CMK (cell line): Measurements from ENCODE around the gene TBC1D21.

Experiments
- DNase-seq: peaks from one replicate; pipeline ENCODE4 v3.0.0-alpha.2; 2010; ENCODE audit warnings: low read depth

TBC1D21 gene

DNA sequence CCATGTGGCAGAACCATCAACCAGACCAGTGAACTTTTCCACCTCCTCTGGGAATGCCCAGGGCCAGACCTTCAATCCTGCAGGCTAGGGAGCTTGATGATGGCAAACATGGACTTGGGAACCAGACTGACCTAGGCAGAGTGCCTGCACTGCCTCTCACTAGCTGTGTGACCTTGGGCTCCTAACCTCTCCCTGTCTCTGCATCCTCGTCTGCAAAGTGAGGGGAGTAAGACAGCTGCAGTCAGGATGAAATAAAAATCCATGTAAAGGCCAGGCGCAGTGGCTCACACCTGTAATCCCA, 35.4 kb downstream of the TBC1D21 start:
- DNase-seq, result no peak

DNA sequence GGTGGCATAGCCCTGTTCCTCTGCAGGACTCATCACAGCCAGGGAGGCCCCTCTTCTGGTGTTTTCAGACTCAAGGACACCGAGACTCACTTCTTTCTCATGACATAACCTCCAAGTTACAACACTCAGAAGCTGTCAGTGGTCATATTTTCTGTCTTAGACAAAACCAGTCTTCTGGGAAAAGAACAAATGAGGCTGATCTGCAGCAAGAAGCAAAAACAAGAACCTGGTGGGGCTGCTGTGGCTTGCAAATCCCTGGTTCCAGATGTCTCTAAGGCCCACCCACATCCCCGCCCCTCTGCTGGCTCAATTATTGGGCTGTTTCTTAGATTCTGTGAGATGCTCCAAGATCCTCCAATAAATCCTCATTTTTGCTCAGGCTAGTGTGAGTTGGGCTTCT, 36.3 kb downstream of the TBC1D21 start:
- DNase-seq, result no peak

DNA sequence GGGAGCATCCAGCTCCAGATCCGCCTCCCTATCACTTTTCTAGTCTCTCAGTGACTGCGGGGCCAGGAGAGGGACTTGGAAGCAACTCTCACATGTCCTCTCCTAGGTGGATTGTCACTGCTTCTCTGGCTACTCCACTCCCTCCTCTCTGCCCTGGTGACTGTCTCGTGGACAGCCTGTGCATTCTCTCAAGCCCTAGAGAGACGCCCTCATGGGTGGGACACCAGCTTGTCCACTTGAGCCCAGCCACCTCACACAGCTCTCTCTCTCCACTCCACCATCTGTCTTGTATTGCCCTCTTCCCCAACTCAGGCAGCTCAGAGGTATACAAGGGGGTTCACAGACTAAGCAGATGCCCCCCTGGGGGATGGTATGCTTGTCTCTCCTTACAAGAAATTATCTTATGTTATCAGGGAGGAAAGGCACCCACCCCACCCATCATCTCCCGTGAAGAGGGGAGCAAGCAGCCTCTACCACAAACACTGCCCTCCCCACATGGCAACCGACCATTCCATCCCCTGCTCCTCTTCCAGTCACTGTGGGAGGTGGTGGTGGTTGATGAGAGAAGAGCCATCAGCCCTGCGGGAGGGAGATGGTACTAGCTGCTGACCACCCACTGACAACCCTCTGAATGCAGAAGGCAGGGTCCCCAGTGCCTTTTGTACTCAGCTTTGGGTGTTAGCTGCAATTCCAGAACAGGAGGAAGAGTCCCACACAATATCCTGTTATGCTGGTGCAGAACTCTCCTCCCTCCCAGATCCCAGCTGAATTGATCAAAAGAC, 37.3 kb downstream of the TBC1D21 start:
- no peak for DNase-seq

DNA sequence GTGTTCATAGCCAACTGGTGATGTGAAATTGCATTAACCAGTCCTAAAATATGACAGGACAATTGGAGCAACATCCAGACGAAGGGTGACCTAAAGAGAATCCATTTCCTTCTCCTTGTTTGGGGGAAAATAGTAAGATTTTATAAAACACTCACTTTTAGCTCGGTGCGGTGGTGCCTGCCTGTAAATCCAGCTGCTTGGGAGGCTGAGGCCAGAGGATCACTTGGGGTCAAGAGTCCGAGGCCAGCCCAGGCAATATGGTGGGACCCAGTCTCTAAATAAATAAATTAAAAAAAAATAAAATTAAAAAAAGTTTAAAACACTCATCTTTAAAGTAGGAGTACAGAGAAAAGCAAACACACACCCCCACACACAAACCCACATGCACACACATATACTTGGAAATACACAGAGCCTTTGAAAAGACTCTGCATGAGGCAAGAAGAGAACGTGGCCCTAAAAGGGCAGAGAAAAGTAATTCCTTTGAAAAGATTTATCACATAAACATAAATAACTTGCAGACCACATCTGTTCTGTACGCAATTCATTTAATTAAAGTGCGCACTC, 38.7 kb downstream of the TBC1D21 start:
- no peak for DNase-seq

DNA sequence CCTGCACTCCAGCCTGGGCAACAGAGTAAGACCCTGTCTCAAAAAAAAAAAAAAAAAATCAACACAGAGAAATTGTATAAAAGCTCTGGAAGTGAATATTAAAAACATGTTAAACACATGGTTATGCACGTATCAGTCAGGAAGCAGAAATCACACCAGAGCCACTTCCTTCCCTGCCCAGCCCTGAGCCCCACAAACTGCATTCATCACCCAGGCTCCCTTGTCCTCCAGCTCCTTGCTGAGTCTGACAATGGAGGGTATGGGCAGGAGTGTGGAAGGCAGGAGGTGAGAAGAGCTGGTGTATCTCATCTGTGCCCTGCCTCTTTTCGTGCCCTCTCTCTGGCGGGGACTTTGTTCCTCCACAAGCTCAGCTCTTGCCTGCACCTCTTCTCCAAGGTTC, 40.8 kb downstream of the TBC1D21 start:
- peak; percentile 75 for DNase-seq

DNA sequence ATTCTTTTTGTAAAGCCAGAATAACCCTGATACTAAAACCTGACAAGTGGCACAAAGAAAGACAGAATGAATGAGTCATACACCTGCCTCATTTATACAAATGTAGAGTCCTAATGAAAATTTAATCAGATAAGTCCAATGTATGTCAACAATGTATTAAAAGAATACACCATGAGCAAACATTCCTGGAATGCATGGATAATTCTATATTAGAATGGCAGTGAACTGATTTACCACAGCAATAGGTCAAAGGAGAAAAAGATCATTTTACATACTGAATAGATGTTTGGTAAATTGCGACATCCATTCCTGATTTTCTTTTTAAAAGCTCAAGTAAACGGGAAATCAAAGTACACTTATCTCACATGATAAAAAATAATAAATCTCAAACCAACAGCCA, 41.7 kb downstream of the TBC1D21 start:
- DNase-seq, result no peak

DNA sequence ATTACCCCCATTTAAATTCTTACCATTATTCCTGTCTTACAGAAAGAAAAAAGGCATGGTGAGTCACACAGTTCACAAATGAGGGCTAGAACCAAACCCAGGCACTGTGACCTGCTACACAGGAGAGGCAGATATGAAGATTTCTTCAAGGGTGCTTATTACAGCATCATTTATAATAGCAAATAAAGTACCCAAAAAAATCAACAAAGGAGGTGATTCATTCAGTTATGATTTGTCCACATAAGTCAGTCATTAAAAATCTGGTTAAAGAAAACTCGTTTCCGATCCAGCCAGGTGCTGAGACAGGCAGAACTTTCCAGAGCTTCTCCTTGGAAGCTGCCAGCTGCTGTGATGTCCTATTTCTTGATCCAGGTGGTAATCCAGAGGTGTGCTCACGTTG, 45.4 kb downstream of the TBC1D21 start:
- no peak for DNase-seq

DNA sequence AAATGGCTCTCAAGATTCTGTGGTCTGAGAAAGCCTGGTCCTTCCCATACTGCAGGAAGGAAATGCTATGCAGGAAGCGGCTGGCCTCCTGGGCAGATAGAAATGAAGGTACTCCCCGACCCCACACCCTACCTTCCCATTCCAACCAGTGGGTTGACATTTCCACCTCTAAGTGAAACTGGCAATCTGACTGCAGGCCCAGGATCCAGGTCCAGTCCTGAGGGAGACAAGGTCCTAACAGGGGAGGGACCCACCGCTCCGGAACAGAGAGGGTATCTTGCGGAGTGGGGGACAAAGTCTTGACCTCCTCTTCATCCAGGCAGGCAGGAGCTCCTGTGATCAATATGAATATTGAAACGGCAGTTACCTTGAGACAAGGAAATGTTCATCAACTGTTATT, 46.3 kb downstream of the TBC1D21 start:
- DNase-seq, result no peak

DNA sequence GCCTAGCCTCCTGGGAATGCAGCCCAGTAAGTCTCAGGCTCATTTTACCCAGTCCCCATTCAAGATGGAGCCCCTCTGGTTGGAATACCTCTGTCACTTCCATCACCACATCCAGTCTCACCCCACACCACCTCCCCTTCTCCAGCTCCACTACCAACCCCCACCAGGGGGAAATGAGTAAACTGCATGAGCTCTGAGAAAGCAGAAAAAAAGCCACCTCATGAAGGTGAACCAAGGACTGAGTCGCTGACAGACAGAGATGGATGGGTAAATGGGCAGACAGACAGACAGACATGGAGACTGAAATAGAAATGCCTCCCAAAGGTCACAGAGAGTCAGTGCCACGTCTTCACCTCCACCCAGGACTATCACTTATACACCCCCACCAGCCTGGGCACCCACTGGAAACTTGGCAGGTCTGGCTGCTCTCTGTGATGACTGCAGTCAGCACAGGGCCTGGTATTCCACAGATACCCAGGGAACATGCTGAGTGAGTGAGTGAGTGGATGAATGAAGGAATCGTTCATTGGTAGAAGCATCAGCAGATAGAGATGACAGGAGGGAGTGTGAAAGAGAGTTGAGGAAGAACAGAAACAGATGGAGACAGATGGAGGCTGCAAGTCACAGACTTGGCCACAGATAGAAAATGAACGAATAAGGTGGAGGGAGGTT, 48.0 kb downstream of the TBC1D21 start:
- no peak for DNase-seq

DNA sequence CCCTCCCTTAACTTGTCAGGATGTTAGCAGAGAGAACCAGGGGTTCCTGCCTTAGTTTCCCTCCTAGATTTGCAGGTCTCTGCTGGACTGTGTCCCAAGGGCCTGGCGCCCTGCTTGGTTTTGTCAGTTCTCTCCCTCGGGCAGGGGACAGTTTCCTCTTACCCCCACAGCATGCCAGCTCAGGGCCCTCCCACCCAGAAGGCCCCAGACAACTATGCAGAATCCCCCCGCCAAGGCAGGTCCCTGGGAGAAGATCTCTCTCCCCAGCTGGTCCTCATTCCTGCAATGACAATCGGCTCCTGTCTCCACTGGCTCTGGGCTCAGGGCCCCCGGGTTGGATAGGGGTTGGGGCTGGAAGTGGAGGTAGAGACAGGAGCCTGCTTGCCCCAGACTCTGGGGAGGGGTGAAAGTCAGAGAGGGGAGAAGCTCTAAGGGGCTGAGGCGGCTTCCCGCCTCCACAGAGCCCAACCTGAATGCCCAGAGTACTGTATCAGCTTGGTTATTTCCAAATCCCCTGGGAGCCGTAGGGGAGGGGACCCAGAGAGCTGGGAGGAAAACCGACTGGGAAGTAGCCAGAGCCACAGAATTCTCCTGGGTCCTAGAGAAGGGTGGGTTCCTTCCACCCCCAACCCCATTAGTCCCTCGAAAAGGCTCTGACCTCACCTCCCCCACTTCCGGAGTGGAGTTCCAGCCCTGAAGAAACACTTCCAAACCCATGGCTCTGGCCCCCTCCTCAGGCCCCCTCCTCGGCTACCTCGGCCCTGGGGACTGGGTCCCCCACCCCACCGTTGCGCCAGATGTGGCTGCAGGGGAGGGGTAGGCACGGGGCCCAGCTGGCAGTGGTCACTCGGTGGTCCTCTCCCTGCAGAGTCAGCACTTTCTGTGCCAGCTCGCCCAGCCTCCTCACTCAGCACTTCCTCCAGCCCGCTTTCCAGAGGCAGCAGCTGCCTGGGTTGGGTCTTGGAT, 49.1 kb downstream of the TBC1D21 start:
- DNase-seq, result no peak

DNA sequence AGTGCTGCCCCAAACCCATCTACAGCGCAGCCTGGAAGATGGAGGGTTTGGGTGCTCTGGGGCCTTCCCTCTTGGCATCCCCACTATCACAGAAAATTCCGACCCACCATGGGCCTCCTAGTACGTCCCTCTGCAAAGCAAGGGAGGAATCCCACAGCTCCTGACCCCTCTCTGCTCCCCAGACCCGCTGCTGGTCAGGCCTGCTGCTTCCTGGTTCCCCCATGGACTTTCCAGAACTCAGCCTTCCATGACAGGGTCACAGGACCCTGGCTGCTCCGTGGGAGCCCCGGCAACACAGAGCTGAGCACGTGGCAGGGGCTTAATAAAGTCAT, 49.8 kb downstream of the TBC1D21 start:
- no peak for DNase-seq

DNA sequence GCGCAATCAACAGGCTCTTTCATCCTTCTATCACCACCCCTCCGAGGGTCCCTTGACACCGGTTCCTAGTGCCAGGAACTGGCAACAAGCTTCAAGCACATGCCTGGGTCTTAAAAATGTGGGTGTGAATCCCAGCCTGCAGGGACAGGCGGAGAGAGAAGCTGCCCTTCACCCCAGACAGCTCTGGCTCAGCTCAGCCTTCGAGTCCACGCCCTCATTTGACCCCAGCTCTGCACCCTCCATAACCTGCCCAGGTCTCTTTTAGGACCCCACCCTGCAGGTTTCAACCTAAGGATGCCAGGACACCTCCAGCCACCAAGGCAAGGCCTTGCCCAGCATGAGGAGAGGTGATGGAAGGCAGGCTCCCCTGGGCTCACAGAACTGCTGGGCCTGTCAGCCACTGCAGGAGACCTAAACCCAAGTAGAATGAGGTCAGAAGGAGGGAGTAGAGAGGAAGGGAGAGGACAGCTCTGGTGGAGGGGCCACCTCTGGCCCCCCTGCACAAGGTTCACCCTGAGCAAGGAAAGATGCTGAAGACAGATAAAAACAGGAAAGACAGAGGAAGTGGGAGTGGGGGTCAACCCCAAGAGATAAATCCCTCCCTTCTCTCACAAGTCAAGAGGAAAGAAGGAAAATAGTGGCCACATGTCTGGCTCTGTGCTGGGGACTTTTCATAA, 50.3 kb downstream of the TBC1D21 start:
- no peak for DNase-seq

DNA sequence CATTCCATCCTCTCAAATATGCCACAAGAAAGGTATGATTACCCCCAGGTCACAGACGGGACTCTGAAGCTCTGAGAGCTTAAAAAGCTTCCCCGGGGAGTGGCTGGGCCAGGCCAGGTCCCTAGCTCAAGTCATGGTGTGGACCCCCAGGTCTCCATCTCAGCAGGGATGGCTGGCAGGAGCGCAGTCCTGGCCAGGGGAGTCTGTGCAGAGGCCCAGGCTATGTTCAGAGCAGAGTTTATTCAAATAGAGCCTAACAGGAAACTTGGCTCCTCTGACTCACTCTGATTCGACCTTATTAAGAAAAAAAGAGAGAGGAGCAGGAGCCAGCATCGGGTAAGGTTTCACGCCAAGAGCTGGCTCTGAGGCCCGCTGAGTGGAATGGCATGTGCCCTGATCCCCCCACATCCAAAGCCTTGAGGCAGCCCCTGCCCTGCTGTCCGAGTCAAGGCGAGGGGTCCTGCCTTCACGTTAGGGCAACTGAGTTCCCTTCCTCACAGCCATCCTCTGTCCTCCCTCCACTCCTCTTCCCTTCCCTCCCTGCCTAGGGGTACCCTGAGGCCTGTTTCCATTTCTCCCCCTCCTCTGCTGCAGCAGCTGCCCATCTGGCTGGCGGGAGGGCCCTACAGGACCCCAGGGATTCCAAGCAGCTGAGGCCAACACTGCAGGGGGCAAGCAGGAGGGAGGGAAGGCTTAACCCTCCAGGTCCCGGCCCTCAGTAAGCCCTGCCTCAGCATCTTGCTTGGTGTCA, 51.0 kb downstream of the TBC1D21 start:
- DNase-seq, result no peak

DNA sequence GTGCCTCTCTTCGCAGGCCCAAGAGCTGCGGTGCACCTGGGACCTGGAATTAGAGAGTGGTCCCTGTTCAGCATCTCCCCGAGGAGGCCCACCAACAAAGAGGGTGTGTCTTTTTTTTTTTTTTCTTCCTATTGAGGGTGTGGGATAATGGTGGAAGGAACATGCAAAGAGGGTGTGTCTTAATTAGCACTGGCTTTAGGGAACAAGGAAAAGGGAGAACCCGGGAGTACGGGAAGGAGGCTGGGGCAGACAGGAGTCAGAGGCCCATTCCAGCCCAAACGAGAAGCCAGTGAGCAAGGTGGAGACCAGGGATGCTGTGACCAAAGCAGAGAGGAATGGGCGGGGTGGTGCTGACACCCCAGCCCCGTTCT, 52.5 kb downstream of the TBC1D21 start:
- DNase-seq, result no peak

DNA sequence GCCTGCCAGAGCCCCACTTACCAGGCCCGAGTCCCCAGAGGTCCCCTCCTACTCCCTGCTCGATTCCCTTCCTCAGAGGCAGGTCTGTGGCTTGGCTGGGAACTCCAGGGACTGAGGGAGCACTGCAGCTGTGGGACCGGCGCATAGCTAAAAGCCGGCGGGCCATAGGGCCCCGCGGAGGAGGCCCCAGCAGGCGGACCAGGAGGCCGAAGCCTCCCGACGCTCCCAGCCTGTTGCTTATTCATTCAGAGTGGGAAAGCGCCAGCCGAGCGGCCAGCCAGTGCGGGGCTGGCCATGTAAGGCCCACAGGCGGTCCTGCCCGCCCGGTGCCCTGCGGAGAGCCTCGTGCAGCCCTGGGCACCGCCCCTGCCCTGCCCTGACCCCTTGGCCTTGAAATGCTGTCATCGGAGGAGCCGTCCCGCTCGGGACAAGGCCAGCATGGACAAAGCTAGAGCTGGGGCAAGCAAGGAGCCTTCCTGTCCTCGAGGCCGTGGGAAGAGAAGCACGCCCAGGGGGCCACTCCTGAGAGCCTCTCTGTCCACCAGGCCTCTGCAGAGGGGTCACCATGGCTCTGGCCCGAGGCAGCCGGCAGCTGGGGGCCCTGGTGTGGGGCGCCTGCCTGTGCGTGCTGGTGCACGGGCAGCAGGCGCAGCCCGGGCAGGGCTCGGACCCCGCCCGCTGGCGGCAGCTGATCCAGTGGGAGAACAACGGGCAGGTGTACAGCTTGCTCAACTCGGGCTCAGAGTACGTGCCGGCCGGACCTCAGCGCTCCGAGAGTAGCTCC, 53.0 kb downstream of the TBC1D21 start, which contains the start of gene LOXL1:
LOXL1 (plus strand) TSS at position 244 of the 784 bp plus-strand sequence; CDS start at position 566, 322 bp downstream.
- DNase-seq, result no peak

DNA sequence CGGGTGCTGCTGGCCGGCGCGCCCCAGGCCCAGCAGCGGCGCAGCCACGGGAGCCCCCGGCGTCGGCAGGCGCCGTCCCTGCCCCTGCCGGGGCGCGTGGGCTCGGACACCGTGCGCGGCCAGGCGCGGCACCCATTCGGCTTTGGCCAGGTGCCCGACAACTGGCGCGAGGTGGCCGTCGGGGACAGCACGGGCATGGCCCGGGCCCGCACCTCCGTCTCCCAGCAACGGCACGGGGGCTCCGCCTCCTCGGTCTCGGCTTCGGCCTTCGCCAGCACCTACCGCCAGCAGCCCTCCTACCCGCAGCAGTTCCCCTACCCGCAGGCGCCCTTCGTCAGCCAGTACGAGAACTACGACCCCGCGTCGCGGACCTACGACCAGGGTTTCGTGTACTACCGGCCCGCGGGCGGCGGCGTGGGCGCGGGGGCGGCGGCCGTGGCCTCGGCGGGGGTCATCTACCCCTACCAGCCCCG, 53.7 kb downstream of the TBC1D21 start:
- no peak for DNase-seq

DNA sequence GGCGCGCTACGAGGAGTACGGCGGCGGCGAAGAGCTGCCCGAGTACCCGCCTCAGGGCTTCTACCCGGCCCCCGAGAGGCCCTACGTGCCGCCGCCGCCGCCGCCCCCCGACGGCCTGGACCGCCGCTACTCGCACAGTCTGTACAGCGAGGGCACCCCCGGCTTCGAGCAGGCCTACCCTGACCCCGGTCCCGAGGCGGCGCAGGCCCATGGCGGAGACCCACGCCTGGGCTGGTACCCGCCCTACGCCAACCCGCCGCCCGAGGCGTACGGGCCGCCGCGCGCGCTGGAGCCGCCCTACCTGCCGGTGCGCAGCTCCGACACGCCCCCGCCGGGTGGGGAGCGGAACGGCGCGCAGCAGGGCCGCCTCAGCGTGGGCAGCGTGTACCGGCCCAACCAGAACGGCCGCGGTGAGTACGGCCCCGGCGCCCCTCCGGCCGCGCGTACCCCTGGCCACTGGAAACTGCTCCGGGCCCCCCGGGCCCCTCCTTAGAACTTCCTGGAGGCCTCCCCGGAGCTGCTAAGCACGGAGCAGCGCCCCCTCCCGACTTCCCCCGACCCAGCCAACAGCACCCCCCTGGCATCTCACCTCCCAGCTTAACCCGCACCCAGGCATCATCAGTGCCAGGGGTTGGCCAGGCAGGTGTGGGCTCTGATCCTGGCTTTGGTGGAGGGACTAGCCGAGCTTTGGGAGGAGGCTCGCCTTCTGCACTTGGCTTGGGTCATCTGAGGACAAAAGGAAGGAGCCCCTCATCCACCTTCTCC, 54.3 kb downstream of the TBC1D21 start:
- peak; percentile 72 for DNase-seq

DNA sequence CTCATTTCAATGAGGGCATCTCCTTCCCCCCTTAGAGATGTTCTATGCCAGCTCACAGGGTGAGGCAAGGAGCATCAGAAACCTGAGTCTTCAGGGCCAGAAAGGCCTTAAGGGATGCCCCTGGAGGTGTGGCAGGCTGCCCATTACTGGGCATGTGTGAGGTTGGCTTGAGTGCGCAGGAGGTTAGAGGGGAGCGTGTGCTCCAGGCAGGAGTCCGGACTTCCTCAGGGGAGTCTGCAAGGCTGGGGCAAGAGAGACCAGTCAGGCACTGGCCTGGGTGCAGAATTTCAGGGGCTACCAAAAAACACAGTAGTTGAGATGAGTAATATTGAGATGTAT, 54.8 kb downstream of the TBC1D21 start:
- no peak for DNase-seq

DNA sequence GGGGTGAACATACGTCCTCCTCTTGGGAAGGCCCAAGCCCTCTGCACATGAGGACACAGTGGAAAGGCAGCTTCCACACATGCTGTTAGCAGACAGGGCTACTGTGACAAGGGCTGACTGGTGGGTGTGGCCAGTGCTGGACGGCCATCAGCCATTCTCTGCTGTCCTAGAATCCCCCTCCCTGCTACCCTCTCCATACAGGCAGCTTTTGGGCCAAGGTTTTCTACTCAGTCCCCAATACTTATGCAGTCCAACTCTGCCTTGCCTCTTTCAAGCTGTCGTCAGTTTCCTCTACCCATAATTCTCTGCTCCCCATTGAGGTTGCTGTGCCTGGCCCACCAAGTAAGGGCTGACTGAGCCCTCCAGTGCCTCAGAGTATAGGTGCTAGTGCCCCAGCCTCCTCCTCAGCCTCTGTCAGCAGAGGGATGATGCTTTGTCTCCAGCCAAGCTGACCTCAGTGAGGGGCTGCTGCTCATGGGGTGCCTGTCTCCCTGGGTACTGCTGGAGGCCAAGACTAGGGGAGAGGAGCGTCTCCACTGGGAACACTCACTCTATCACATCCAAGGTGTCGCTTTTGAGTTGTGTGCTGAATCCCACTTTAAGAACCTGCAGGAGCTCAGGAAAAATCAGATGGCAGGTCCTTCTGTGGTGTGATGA, 55.7 kb downstream of the TBC1D21 start:
- no peak for DNase-seq
